ENCODE measurements around the gene MBNL1. TPM values are rescaled to one million over a fixed set of nuclear protein-coding genes. Genes with fewer than 3 reads are reported as not detected.

The MBNL1 gene
- total and polyA plus RNA-seq, 2 donors (not counting 3 experiments of a cell fraction or from before 2014, with no cell fraction given): 179 to 362 TPM

DNA sequence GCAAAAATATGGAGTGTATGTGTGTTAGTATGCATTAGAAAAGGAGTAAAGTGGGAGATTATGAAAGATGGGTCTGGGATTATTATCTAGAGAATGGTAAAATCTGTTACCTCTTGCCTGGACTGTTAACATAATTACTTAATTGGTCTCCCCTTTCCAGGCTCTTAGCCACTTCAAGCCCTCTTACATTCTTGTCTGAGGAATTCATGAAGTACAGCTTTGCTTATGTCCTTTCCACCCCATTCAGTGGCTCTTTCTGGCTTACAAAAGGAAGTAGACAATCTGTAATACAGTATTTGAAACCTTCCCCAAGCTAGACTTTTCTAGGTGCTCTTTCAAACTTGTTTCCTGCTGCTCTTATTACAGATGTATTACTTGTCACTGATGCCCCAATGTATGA lies 129.8 kb downstream of the MBNL1 start:
- Histone ChIP-seq H3K79me2 (ENCODE audit: control insufficient read depth, insufficient read depth, low read length) (peaks cover 99% of the 10 kb centered on the region), H3K9me3 (replicated peaks; ENCODE audit: control insufficient read depth, insufficient read depth, low read length) (no peaks in the 10 kb centered on the region), H3K27ac (ENCODE audit: insufficient read depth, low read depth, low read length) (peak overlapping the region; percentile 24), H3K4me1 (ENCODE audit: control insufficient read depth, extremely low read depth, insufficient read depth, low read length) (peaks cover 29% of the 10 kb centered on the region), H4K20me1 (replicated peaks; ENCODE audit: control insufficient read depth, extremely low read depth, insufficient read depth, low read length) (peaks cover 20% of the 10 kb centered on the region), H3K9me1 (replicated peaks; ENCODE audit: control insufficient read depth, extremely low read depth, insufficient read depth, low read length) (no peaks in the 10 kb centered on the region), H3K4me3 (replicated peaks in 1 of 3; ENCODE audit: insufficient read depth in 1 of 3, low read depth in 1 of 3, low read length in 3 of 3) (no peak overlapping the region), H3K27me3 (ENCODE audit: control insufficient read depth in 2 of 2, insufficient read depth in 2 of 2, low read length in 2 of 2) (no peaks in the 10 kb centered on the region), H3K9ac (replicated peaks; ENCODE audit: extremely low read depth, insufficient read depth, low read length) (no peak overlapping the region), H3K36me3 (ENCODE audit: control insufficient read depth in 2 of 2, extremely low read depth in 1 of 2, insufficient read depth in 2 of 2, low read length in 2 of 2) (peaks cover 0 to 4% of the 10 kb centered on the region in 2 experiments), H3K4me2 (ENCODE audit: insufficient read depth, low read length) (peak overlapping the region; percentile 34), H2AFZ (ENCODE audit: low read depth, low read length) (no peak overlapping the region)
- dilution Hi-C loops (cut with MboI; ENCODE audit: extremely low pct_ligation_motif_present, low sequenced_read_pairs) (no loop called here), intact Hi-C loops (cut with micrococcal nuclease) (no loop called here)
- FAIRE-seq: no peak
- BruUV-seq (replicated peaks): no TSS peak
- POLR2A ChIA-PET: no interaction called here
- DNase-seq (ENCODE audit: low read depth, low spot score): no peak
- CTCF ChIA-PET: interaction anchor here (1.0 to 1.9 kb wide), 5 partner anchors 8 to 372 kb away, joined by 4 to 5 read pairs (median 4); no protein-coding TSS in a partner anchor
- TF ChIP-seq, protein P1, sequence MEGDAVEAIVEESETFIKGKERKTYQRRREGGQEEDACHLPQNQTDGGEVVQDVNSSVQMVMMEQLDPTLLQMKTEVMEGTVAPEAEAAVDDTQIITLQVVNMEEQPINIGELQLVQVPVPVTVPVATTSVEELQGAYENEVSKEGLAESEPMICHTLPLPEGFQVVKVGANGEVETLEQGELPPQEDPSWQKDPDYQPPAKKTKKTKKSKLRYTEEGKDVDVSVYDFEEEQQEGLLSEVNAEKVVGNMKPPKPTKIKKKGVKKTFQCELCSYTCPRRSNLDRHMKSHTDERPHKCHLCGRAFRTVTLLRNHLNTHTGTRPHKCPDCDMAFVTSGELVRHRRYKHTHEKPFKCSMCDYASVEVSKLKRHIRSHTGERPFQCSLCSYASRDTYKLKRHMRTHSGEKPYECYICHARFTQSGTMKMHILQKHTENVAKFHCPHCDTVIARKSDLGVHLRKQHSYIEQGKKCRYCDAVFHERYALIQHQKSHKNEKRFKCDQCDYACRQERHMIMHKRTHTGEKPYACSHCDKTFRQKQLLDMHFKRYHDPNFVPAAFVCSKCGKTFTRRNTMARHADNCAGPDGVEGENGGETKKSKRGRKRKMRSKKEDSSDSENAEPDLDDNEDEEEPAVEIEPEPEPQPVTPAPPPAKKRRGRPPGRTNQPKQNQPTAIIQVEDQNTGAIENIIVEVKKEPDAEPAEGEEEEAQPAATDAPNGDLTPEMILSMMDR (IDR thresholded peaks at IDR 0.05; ENCODE audit: extremely low read depth in 1 of 2, insufficient read depth in 1 of 2, low read depth in 1 of 2, low read length in 2 of 2): no peak
- TF ChIP-seq, protein P2, sequence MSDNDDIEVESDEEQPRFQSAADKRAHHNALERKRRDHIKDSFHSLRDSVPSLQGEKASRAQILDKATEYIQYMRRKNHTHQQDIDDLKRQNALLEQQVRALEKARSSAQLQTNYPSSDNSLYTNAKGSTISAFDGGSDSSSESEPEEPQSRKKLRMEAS (IDR thresholded peaks at IDR 0.05; ENCODE audit: insufficient read depth, insufficient read length): no peak
- TF ChIP-seq JUN (IDR thresholded peaks at IDR 0.05; ENCODE audit: borderline replicate concordance, insufficient read depth, insufficient read length, low read depth) (no peak), POLR2A (IDR thresholded peaks at IDR 0.05; ENCODE audit: low read depth, low read length) (no peak), FOS (IDR thresholded peaks at IDR 0.05; ENCODE audit: borderline replicate concordance, insufficient read depth, low read length) (no peak), POLR2AphosphoS5 (IDR thresholded peaks at IDR 0.05; ENCODE audit: insufficient read depth, low read depth, low read length) (no peak), EZH2 (IDR thresholded peaks at IDR 0.05; ENCODE audit: borderline replicate concordance, low read depth, low read length, severe bottlenecking) (no peak), MYC (IDR thresholded peaks at IDR 0.05; ENCODE audit: low read depth, low read length) (no peak), GATA2 (IDR thresholded peaks at IDR 0.05; ENCODE audit: insufficient read depth, insufficient read length, low read depth, low read length) (no peak)
